Testis (tissue), 5 donors: ENCODE results near the gene HIC2. TPM values are rescaled to one million over a fixed set of nuclear protein-coding genes. Genes with fewer than 3 reads are reported as not detected.
"Not testable (repeated sequence)": the region's sequence is repeated elsewhere in the genome, so short reads cannot be mapped to it uniquely, and the experiment has no call there.

Source experiments
- DNase-seq: peaks from one replicate; pipeline ENCODE4 v3.0.0-alpha.2; 2019
- H3K27ac ChIP-seq, 2 donors: fragments of 200-600 bp; sonication (generic); one replicate each; pipeline ENCODE4 v1.5.1; 2019
- H3K27me3 ChIP-seq: fragments of 200-600 bp; sonication (generic); one replicate; pipeline ENCODE4 v1.5.1; 2019
- H3K36me3 ChIP-seq: fragments of 200-600 bp; sonication (generic); one replicate; pipeline ENCODE4 v1.5.1; 2017; ENCODE audit warnings: low read depth; ENCODE audit errors: missing control alignments
- H3K4me1 ChIP-seq: fragments of 200-600 bp; sonication (generic); one replicate; pipeline ENCODE4 v1.5.1; 2019
- H3K4me3 ChIP-seq, 2 donors: fragments of 200-600 bp; sonication (generic); one replicate each; pipeline ENCODE4 v1.5.1; 2017 to 2019
- H3K9me3 ChIP-seq: fragments of 200-600 bp; sonication (generic); one replicate; pipeline ENCODE4 v1.5.1; 2017
- WGBS, 2 donors: methylation state at CpG; one replicate each; pipeline ENCODE4 v1.1.5; 2018; 5-methylcytosine and 5-hydroxymethylcytosine counted together
- intact Hi-C: fragments of 100-400 bp; cut with DNase I; formaldehyde crosslinking; loops from one replicate; pipeline ENCODE4 v1.15.1; 2023; ENCODE audit warnings: low total_unique reads
- long read RNA-seq, 2 donors: transcript quantifications; one replicate each; lab custom pipeline, GENCODE V29; 2026
- polyA plus RNA-seq: library from polyadenylated mRNA; stranded (reverse); fragments of 350-450 nt; fragmentation: Illumina TruSeq; extraction: RNeasy Lipid Tissue Mini Kit (QIAGEN cat#74804); gene quantifications from one replicate; pipeline ENCODE4 v1.2.3, GENCODE V29; 2014; ENCODE audit warnings: low read depth, low replicate concordance; ENCODE audit not compliant: insufficient read depth
- total RNA-seq, 2 donors: library from RNA; depleted of rRNA; stranded (reverse); fragments of >200 nt; gene quantifications; one replicate each; pipeline ENCODE4 v1.2.3, GENCODE V29; 2016

HIC2 gene, protein sequence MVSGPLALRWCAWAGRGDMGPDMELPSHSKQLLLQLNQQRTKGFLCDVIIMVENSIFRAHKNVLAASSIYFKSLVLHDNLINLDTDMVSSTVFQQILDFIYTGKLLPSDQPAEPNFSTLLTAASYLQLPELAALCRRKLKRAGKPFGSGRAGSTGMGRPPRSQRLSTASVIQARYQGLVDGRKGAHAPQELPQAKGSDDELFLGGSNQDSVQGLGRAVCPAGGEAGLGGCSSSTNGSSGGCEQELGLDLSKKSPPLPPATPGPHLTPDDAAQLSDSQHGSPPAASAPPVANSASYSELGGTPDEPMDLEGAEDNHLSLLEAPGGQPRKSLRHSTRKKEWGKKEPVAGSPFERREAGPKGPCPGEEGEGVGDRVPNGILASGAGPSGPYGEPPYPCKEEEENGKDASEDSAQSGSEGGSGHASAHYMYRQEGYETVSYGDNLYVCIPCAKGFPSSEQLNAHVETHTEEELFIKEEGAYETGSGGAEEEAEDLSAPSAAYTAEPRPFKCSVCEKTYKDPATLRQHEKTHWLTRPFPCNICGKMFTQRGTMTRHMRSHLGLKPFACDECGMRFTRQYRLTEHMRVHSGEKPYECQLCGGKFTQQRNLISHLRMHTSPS
- total RNA-seq (10 to 100 TPM; 24.0 to 24.4 TPM), polyA plus RNA-seq (11.1 TPM)
- long read RNA-seq, donor 1, full-length matches to known transcripts, result 7 of 7 reads
- long read RNA-seq, donor 1, partial matches to known transcripts, result 0 of 7 reads
- long read RNA-seq, donor 1, other reads (novel, unspliced or antisense), result 0 of 7 reads
- long read RNA-seq, donor 2, full-length matches to known transcripts, result 3 of 3 reads
- long read RNA-seq, donor 2, partial matches to known transcripts, result 0 of 3 reads
- long read RNA-seq, donor 2, other reads (novel, unspliced or antisense), result 0 of 3 reads

DNA sequence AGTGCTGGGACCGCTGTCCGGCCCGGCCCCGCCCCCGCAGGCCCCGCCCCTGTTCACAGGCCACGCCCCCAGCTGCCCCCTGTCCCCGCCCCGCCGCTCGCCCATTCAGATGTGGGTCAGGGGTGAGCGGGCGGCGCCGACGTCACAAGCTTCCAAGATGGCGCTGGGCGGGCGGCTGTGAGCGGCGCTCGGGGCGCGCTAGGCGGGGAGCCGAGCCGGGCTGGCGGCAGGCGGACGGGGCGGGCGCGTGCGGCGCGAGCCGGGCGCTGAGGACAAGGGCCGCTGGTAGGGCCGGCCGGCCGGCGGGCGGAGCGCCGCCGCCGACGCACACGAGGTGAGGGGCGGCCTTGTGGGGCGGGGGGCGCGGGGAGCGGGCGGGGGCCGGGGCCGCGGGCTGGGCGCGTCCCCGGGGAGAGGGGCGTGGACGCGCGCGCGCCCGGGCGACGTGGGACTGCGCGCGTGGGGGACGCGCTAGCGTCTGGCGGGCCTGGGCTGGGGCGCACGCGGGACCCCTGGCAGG is at the start of gene HIC2:
TSS of gene HIC2 (plus strand) at position 145 of the 520 bp plus-strand sequence. CDS start 25,461 bp downstream, outside the sequence.
- H3K4me1 ChIP-seq, intact Hi-C loops, H3K27ac ChIP-seq, H3K36me3 ChIP-seq, H3K9me3 ChIP-seq, H3K27me3 ChIP-seq: not testable (repeated sequence)
- H3K4me3 ChIP-seq, result peak within 1 kb of the TSS in 1 of 2 donors; percentile 44
- no CpG with 5 or more reads among the region's 81 CpGs for WGBS, 2 donors
- peak; percentile 14 for DNase-seq

DNA sequence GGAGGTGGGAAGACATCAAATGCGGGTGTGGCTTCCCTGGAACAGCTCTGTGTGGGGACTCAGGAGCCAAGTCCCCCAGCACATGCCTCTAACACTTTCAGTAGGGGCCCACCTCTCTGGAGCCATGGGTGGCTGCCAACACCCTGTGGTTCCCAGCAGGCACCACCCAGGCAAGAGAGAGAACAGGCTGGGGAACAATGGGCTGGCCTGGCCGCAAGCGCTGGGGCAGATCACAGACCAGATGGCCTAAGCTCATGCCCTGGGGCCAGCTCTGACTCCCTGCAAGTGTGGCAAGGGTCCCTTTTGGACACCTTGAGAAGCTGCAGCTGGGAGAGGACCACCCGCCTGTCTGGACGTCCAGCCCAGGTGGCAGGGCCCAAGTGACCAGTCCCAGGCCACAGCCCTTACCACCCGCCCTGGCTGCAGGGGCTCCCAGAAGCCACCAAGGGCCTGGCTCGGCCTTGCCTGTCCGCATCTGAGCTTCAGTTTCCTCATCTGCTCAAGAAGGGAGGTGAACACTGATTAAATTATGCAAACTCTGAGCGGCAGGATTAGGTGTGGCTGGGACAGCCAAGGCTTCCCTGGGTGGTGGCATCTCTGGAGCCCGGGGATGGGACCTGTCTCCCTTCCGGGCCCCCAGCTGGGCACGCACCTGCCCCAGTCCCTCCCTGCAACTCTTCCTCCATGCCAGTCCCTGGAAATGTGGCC is 48.4 kb upstream of the HIC2 start:
- H3K27ac ChIP-seq, H3K4me3 ChIP-seq, H3K36me3 ChIP-seq, H3K4me1 ChIP-seq, intact Hi-C loops, DNase-seq, H3K27me3 ChIP-seq, H3K9me3 ChIP-seq: not testable (repeated sequence)
- WGBS, 2 donors, result 94% methylated on average over 2 of the region's 12 CpGs; no CpG with 5 or more reads in 1 of the 2 donors

DNA sequence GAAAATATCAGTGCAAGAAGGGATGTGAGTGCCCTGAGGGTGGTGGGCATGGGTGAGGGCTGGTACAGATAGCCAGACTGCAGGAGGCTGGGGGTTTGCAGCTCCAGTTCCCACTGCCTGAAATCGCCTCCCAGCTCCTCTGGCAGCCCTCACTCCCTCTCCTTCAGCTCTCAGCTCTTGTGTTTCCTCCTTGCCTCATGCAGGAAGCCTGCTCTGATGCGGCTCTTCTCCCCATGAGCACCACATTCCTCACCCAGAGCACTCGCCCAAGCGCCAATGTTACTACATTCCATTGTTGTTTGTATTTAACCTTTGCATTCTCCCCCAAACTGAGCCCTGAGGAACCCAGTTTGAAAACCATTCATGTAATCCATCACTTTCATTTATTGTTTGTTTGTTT is 41.3 kb upstream of the HIC2 start:
- H3K27ac ChIP-seq, DNase-seq, H3K4me3 ChIP-seq, intact Hi-C loops, H3K36me3 ChIP-seq, H3K27me3 ChIP-seq, H3K9me3 ChIP-seq, H3K4me1 ChIP-seq: not testable (repeated sequence)
- WGBS, 2 donors, result no CpG with 5 or more reads among the region's 4 CpGs

DNA sequence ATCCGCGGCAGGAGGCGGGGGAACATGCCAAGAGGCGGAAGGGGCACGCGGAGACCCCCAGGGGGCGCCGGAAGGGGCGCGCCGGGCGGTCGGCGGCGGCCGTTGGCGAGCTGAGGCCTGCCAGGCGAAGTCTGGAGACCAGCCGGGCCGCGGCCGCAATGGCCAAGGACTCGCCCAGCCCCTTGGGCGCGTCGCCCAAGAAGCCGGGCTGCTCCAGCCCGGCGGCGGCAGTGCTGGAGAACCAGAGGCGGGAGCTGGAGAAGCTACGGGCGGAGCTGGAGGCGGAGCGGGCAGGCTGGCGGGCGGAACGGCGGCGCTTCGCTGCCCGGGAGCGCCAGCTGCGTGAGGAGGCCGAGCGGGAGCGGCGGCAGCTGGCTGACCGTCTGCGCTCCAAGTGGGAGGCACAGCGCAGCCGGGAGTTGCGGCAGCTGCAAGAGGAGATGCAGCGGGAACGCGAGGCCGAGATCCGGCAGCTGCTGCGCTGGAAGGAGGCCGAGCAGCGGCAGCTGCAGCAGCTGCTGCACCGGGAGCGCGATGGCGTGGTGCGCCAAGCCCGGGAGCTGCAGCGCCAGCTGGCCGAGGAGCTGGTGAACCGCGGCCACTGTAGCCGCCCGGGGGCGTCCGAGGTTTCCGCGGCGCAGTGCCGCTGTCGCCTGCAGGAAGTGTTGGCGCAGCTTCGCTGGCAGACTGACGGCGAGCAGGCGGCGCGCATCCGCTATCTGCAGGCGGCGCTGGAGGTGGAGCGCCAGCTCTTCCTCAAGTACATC is 33.3 kb upstream of the HIC2 start, which contains the start of gene RIMBP3B:
TSS of gene RIMBP3B (plus strand) at position 51 of the 767 bp plus-strand sequence. CDS start at position 159, 108 bp downstream.
- DNase-seq, H3K4me1 ChIP-seq, H3K27me3 ChIP-seq, H3K36me3 ChIP-seq, H3K9me3 ChIP-seq, H3K27ac ChIP-seq, intact Hi-C loops, H3K4me3 ChIP-seq: not testable (repeated sequence)
- no CpG with 5 or more reads among the region's 91 CpGs for WGBS, 2 donors

DNA sequence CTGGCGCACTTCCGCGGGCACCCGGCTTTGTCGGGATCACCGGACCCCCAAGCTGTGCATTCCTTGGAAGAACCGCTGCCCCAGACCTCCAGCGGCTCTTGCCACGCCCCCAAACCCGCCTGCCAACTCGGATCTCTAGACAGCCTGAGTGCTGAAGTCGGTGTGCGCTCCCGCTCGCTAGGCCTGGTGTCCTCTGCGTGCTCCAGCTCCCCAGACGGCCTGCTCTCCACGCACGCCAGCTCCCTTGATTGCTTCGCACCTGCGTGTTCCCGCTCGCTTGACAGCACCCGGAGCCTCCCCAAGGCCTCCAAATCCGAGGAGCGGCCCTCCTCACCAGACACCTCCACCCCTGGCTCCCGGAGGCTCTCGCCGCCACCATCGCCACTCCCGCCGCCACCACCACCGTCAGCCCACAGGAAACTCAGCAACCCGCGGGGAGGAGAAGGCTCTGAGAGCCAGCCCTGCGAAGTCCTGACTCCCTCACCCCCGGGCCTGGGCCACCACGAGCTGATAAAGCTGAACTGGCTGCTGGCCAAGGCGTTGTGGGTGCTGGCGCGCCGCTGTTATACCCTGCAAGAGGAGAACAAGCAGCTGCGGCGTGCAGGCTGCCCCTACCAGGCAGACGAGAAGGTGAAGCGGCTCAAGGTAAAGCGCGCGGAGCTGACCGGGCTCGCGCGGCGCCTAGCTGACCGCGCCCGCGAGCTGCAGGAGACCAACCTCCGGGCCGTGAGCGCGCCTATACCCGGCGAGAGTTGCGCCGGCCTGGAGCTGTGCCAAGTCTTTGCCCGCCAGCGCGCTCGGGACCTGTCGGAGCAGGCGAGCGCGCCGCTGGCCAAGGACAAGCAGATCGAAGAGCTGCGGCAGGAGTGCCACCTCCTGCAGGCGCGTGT is 32.5 kb upstream of the HIC2 start:
- H3K27ac ChIP-seq, H3K27me3 ChIP-seq, H3K36me3 ChIP-seq, H3K9me3 ChIP-seq, H3K4me3 ChIP-seq, intact Hi-C loops, DNase-seq, H3K4me1 ChIP-seq: not testable (repeated sequence)
- WGBS, 2 donors, result no CpG with 5 or more reads among the region's 79 CpGs

DNA sequence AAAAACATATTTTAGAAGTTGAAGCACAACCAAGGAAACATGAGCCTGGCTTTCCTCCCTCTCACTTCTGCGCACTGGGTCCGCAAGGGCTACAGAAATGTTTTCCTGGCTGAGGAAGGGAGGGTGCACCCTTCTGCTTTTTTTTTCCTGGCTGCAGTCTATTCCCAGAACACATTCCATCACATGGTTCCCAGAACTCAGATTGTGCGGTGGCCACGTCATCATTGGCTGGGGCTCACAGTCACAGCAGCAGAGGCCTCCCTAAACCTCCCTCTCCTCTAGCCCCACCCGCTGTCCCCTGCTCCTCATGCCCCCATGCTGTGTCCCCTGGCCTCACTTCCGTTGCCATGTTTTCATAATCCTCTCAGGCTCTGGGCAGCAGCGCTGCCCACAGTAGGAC is 27.7 kb upstream of the HIC2 start:
- DNase-seq, H3K27ac ChIP-seq, H3K9me3 ChIP-seq, H3K36me3 ChIP-seq, H3K4me3 ChIP-seq, H3K27me3 ChIP-seq, H3K4me1 ChIP-seq, intact Hi-C loops: not testable (repeated sequence)
- WGBS, 2 donors, result no CpG with 5 or more reads among the region's 7 CpGs

DNA sequence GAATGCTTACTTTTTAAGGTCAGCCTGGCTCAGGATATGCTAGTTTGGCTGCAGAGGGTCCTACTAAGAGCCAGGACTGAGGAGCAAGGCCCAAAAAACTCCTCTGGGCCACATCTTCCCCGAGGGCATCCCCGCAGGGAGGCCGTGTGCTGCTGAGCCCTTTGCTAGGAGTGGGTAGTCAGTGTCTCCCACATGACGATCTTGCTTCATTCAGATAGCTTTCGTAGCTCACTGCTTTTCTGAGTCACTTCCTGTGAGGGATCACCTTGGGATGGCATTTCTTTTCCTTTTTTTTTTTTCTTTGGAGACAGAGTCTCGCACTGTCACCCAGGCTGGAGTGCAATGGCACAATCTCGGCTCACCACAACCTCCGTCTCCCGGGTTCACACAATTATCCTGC is 27.2 kb upstream of the HIC2 start:
- H3K27ac ChIP-seq, H3K27me3 ChIP-seq, intact Hi-C loops, H3K4me3 ChIP-seq, DNase-seq, H3K4me1 ChIP-seq, H3K36me3 ChIP-seq, H3K9me3 ChIP-seq: not testable (repeated sequence)
- WGBS, 2 donors, result no CpG with 5 or more reads among the region's 9 CpGs

DNA sequence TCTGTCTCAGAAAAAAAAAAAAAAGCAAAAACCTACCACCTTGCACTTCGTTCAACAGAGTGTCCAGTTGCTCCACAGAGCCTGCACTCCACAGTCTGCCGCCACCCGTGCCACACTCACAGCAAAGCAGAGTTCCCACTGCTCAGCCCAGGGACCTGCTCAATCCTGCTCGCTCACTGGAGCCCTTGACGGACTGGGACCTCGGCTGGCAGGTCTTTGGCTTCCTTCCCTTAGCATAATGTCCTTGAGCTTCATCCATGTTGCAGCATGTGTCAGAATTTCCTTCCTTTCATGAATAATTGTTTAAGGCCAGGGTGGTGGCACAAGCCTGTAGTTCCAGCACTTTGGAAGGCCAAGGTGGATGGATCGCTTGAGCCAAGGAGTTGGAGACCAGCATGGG is 22.6 kb upstream of the HIC2 start:
- H3K36me3 ChIP-seq, DNase-seq, intact Hi-C loops, H3K4me3 ChIP-seq, H3K4me1 ChIP-seq, H3K27me3 ChIP-seq, H3K27ac ChIP-seq, H3K9me3 ChIP-seq: not testable (repeated sequence)
- no CpG with 5 or more reads among the region's 7 CpGs for WGBS, 2 donors

DNA sequence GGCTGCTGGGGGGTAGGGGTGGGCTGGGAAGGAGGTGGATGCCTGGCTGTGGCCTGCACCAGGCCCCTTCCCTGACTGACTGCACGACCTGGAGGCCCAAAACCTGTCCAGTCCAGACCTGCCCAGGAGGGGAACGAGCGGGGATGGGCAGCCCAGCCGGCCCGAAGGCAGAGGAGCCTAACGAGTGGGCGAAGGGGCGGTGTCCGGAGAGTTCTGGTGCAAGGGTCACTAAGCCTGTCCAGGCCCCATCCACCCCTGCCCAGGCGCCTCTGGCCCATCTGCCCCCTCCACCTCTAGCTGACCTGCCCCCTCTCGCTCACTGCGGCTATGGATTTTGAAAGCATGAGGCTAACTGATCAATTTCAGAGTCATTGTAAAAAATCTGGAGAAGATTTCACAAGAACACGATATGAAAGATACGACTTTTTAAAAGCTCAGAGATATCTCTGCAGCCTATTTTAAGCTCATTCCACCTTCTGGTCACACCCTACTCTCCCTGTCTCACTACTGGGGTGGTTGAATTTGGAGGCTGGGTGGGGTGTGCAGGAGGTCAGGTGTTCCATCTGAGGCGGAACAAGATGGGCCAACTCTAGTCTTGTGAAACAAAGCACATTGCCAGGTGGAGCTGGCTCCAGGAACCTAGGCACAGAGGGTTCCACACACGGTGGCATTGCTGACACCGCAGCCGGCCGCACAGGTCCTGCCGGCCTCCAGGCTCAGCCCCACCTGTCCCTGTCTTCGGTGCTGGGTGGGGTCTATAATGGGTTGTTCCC is 15.8 kb upstream of the HIC2 start:
- no CpG with 5 or more reads among the region's 21 CpGs for WGBS, 2 donors
- H3K4me1 ChIP-seq, H3K36me3 ChIP-seq, H3K4me3 ChIP-seq, intact Hi-C loops, DNase-seq, H3K27ac ChIP-seq, H3K9me3 ChIP-seq, H3K27me3 ChIP-seq: not testable (repeated sequence)
